HG03439 (cell line): ENCODE results near the gene TAAR1.

Source experiments
- ATAC-seq: cut with Tn5 transposase; IDR thresholded peaks from one replicate; pipeline ENCODE4 v1.9.1; 2021; ENCODE audit warnings: mild to moderate bottlenecking, moderate library complexity; ENCODE audit not compliant: unreplicated experiment

Gene TAAR1

GRCh38 chr6:132596201-132596600, 62.8 kb downstream of the TAAR1 start:
- no peak for ATAC-seq
